Measurements from ENCODE around the gene EOMES. TPM values are rescaled to one million over a fixed set of nuclear protein-coding genes. Genes with fewer than 3 reads are reported as not detected.
"Not testable (repeated sequence)": the region's sequence is repeated elsewhere in the genome, so short reads cannot be mapped to it uniquely, and the experiment has no call there.

Gene EOMES
- under 1 TPM in 7 of 8 experiments, not detected in 1; 0.14 to 0.33 (median 0.31) TPM for total RNA-seq

GRCh38 chr3:27721717-27722564, at the start of gene EOMES:
Gene EOMES (minus strand): TSS chr3:27722323. CDS start chr3:27722294, 29 bp downstream.
- in situ Hi-C loops (cut with MboI; ENCODE audit: low pct_unique_long_range_greater_than_20kb in 2 of 9, low sequenced_read_pairs in 9 of 9, unreplicated experiment in 9 of 9), result loop anchor here in 5 of 9 experiments (25.0 kb wide), 2 partner anchors 590 to 615 kb away; partner anchors contain the start of genes AZI2 (in 1 of the 5) and ZCWPW2 (in 1 of the 5)
- H3K4me1 ChIP-seq (replicated peaks in 1 of 2), result peaks cover 2 to 13% of the 10 kb centered on the region in 2 donors
- H3K4me3 ChIP-seq, result peak within 1 kb of the TSS; percentile 16 to 32 (median 25)
- WGBS, 10 experiments, result 0 to 5% (median 0%) methylated on average over 6 to 25 of the region's 81 CpGs; no CpG with 5 or more reads in 5 of the 10 experiments
- no peak within 1 kb of the TSS for H3K27ac ChIP-seq
- ATAC-seq (replicated peaks in 6 of 8), result peak in 7 of 8 experiments; percentile 74 to 87 (median 81)

GRCh38 chr3:27770384-27770783, 48.3 kb upstream of the EOMES start:
- in situ Hi-C loops (cut with MboI; ENCODE audit: low pct_unique_long_range_greater_than_20kb in 2 of 9, low sequenced_read_pairs in 9 of 9, unreplicated experiment in 9 of 9), result not testable (repeated sequence)

GRCh38 chr3:27767000-27767399, 44.9 kb upstream of the EOMES start:
- Histone ChIP-seq H3K27ac (no peak overlapping the region), H3K4me1 (replicated peaks in 1 of 2) (no peaks in the 10 kb centered on the region), H3K4me3 (no peak overlapping the region)
- in situ Hi-C loops (cut with MboI; ENCODE audit: low pct_unique_long_range_greater_than_20kb in 2 of 9, low sequenced_read_pairs in 9 of 9, unreplicated experiment in 9 of 9), result no loop called here
- ATAC-seq (replicated peaks in 6 of 8), result no peak
- WGBS, 10 experiments, result 0 to 39% (median 28%) methylated on average over 1 to 3 of the region's 3 CpGs; no CpG with 5 or more reads in 2 of the 10 experiments

More at GRCh38 chr3:27770384-27770783, 48.3 kb upstream of the EOMES start:
- not testable (repeated sequence) for ATAC-seq (replicated peaks in 6 of 8); H3K4me1 ChIP-seq (replicated peaks in 1 of 2); H3K4me3 ChIP-seq; H3K27ac ChIP-seq
- 0 to 50% (median 43%) methylated on average over 1 to 3 of the region's 4 CpGs; no CpG with 5 or more reads in 5 of the 10 experiments for WGBS, 10 experiments

GRCh38 chr3:27758083-27758482, 36.0 kb upstream of the EOMES start:
- no peak overlapping the region for H3K4me3 ChIP-seq
- WGBS, 10 experiments, result 0 to 100% (median 73%) methylated on average over 1 of the region's 1 CpG; no CpG with 5 or more reads in 1 of the 10 experiments
- in situ Hi-C loops (cut with MboI; ENCODE audit: low pct_unique_long_range_greater_than_20kb in 2 of 9, low sequenced_read_pairs in 9 of 9, unreplicated experiment in 9 of 9), result no loop called here
- ATAC-seq (replicated peaks in 6 of 8), result peak in 1 of 8 experiments; percentile 75
- no peak overlapping the region for H3K27ac ChIP-seq
- no peaks in the 10 kb centered on the region for H3K4me1 ChIP-seq (replicated peaks in 1 of 2)

- Histone ChIP-seq H3K4me1 (replicated peaks in 1 of 2) (no peaks in the 10 kb centered on the region), H3K27ac (no peak overlapping the region), H3K4me3 (no peak overlapping the region)
- no peak for ATAC-seq (replicated peaks in 6 of 8)
- in situ Hi-C loops (cut with MboI; ENCODE audit: low pct_unique_long_range_greater_than_20kb in 2 of 9, low sequenced_read_pairs in 9 of 9, unreplicated experiment in 9 of 9), result no loop called here
- WGBS, 10 experiments, result 0 to 100% (median 70%) methylated on average over 1 to 2 of the region's 2 CpGs
These were observed 34.8 kb upstream of the EOMES start for GRCh38 chr3:27756877-27757276.

GRCh38 chr3:27752926-27753325, 30.8 kb upstream of the EOMES start:
- no peak overlapping the region for H3K4me3 ChIP-seq
- in situ Hi-C loops (cut with MboI; ENCODE audit: low pct_unique_long_range_greater_than_20kb in 2 of 9, low sequenced_read_pairs in 9 of 9, unreplicated experiment in 9 of 9), result no loop called here
- no peaks in the 10 kb centered on the region for H3K4me1 ChIP-seq (replicated peaks in 1 of 2)
- ATAC-seq (replicated peaks in 6 of 8), result no peak
- no peak overlapping the region for H3K27ac ChIP-seq
- 33 to 92% (median 58%) methylated on average over 1 of the region's 1 CpG; no CpG with 5 or more reads in 1 of the 10 experiments for WGBS, 10 experiments

GRCh38 chr3:27749643-27750042, 27.5 kb upstream of the EOMES start:
- no peak overlapping the region for H3K27ac ChIP-seq
- no peaks in the 10 kb centered on the region for H3K4me1 ChIP-seq (replicated peaks in 1 of 2)
- in situ Hi-C loops (cut with MboI; ENCODE audit: low pct_unique_long_range_greater_than_20kb in 2 of 9, low sequenced_read_pairs in 9 of 9, unreplicated experiment in 9 of 9), result no loop called here
- H3K4me3 ChIP-seq, result no peak overlapping the region
- 0 to 100% (median 89%) methylated on average over 1 of the region's 1 CpG; no CpG with 5 or more reads in 1 of the 10 experiments for WGBS, 10 experiments
- no peak for ATAC-seq (replicated peaks in 6 of 8)

- no peaks in the 10 kb centered on the region for H3K4me1 ChIP-seq (replicated peaks in 1 of 2)
- no peak overlapping the region for H3K4me3 ChIP-seq
- in situ Hi-C loops (cut with MboI; ENCODE audit: low pct_unique_long_range_greater_than_20kb in 2 of 9, low sequenced_read_pairs in 9 of 9, unreplicated experiment in 9 of 9), result no loop called here
- no peak for ATAC-seq (replicated peaks in 6 of 8)
- WGBS, 10 experiments, result 29 to 96% (median 68%) methylated on average over 1 to 3 of the region's 3 CpGs; no CpG with 5 or more reads in 4 of the 10 experiments
- no peak overlapping the region for H3K27ac ChIP-seq
These were observed 24.7 kb upstream of the EOMES start for GRCh38 chr3:27746838-27747237.

GRCh38 chr3:27740854-27741253, 18.7 kb upstream of the EOMES start:
- no peaks in the 10 kb centered on the region for H3K4me1 ChIP-seq (replicated peaks in 1 of 2)
- no peak overlapping the region for H3K27ac ChIP-seq
- no peak for ATAC-seq (replicated peaks in 6 of 8)
- in situ Hi-C loops (cut with MboI; ENCODE audit: low pct_unique_long_range_greater_than_20kb in 2 of 9, low sequenced_read_pairs in 9 of 9, unreplicated experiment in 9 of 9), result no loop called here
- 0 to 100% (median 50%) methylated on average over 1 to 2 of the region's 2 CpGs; no CpG with 5 or more reads in 4 of the 10 experiments for WGBS, 10 experiments
- H3K4me3 ChIP-seq, result no peak overlapping the region

- Histone ChIP-seq H3K4me1 (replicated peaks in 1 of 2) (no peaks in the 10 kb centered on the region), H3K4me3 (no peak overlapping the region), H3K27ac (no peak overlapping the region)
- in situ Hi-C loops (cut with MboI; ENCODE audit: low pct_unique_long_range_greater_than_20kb in 2 of 9, low sequenced_read_pairs in 9 of 9, unreplicated experiment in 9 of 9), result no loop called here
- ATAC-seq (replicated peaks in 6 of 8), result no peak
These were observed 15.0 kb upstream of the EOMES start for GRCh38 chr3:27737091-27737490.

- WGBS, 10 experiments, result 0 to 18% (median 3%) methylated on average over 1 to 23 of the region's 31 CpGs; no CpG with 5 or more reads in 1 of the 10 experiments
- no peak for ATAC-seq (replicated peaks in 6 of 8)
- in situ Hi-C loops (cut with MboI; ENCODE audit: low pct_unique_long_range_greater_than_20kb in 2 of 9, low sequenced_read_pairs in 9 of 9, unreplicated experiment in 9 of 9), result no loop called here
- Histone ChIP-seq H3K4me3 (no peak overlapping the region), H3K4me1 (replicated peaks in 1 of 2) (peaks cover 7 to 11% of the 10 kb centered on the region in 2 donors), H3K27ac (no peak overlapping the region)
These were observed 8.9 kb upstream of the EOMES start for GRCh38 chr3:27730774-27731659.

GRCh38 chr3:27729748-27730611, 7.9 kb upstream of the EOMES start:
- peak in 5 of 8 experiments; percentile 15 to 21 (median 18) for ATAC-seq (replicated peaks in 6 of 8)
- in situ Hi-C loops (cut with MboI; ENCODE audit: low pct_unique_long_range_greater_than_20kb in 2 of 9, low sequenced_read_pairs in 9 of 9, unreplicated experiment in 9 of 9), result no loop called here
- 0 to 8% (median 2%) methylated on average over 1 to 12 of the region's 41 CpGs; no CpG with 5 or more reads in 3 of the 10 experiments for WGBS, 10 experiments

More at GRCh38 chr3:27729748-27730611, 7.9 kb upstream of the EOMES start:
- no peak overlapping the region for H3K4me3 ChIP-seq
- H3K27ac ChIP-seq, result no peak overlapping the region
- peaks cover 7 to 11% of the 10 kb centered on the region in 2 donors for H3K4me1 ChIP-seq (replicated peaks in 1 of 2)

Measured in motor neuron (in vitro differentiated cells).